SK-N-SH (cell line): ENCODE data around the gene RAD54L2. TPM values are rescaled to one million over a fixed set of nuclear protein-coding genes. Genes with fewer than 3 reads are reported as not detected.

Experiments
- CTCF ChIA-PET: fragments of 300-600, 350-600 bp; formaldehyde crosslinking; extraction: SDS; loops from one replicate; lab custom pipeline; 2021; lab: Yijun Ruan, JAX
- POLR2A ChIA-PET: fragments of 350-600 bp; sonication (Branson Sonifier 250); formaldehyde crosslinking; extraction: SDS; loops from one replicate; lab custom pipeline; 2020; ENCODE audit warnings: antibody characterized with exemption, inconsistent platforms; lab: Yijun Ruan, JAX
- DNase-seq: peaks from one replicate; pipeline ENCODE4 v3.0.0; 2012
- H2AFZ ChIP-seq: fragments of 200-600 bp; sonication (generic); 2 replicates; pipeline ENCODE4 v1.8.1; 2016; ENCODE audit warnings: antibody characterized with exemption, mild to moderate bottlenecking, low read depth
- H3F3A ChIP-seq: fragments of 200-600 bp; sonication (generic); replicated peaks from 2 replicates; pipeline ENCODE3; 2016; ENCODE audit warnings: antibody characterized with exemption, mild to moderate bottlenecking; ENCODE audit not compliant: insufficient read depth
- H3K27ac ChIP-seq, 2 experiments: fragments of 200-500 bp in 1 of 2; fragments of 200-600 bp in 1 of 2; sonication (Bioruptor generic) in 1 of 2; sonication (generic), shearing (Covaris generic) in 1 of 2; 2 replicates each; pipeline versions ENCODE4 v1.5.1 to v1.6.1; 2014 to 2016; ENCODE audit warnings: low read depth in 2 of 2, inconsistent platforms in 1 of 2, low read length in 1 of 2, mild to moderate bottlenecking in 1 of 2, mixed read lengths in 1 of 2
- H3K27me3 ChIP-seq: fragments of 200-600 bp; sonication (generic), shearing (Covaris generic); 2 replicates; pipeline ENCODE4 v1.6.1; 2016; ENCODE audit warnings: mixed run types; ENCODE audit not compliant: insufficient read depth
- H3K36me3 ChIP-seq, 2 experiments: fragments of 200-500 bp in 1 of 2; fragments of 200-600 bp in 1 of 2; sonication (Bioruptor generic) in 1 of 2; sonication (generic) in 1 of 2; replicated peaks in 1 of 2; 2 replicates each; pipeline versions ENCODE3 to v1.5.1; 2014 to 2016; ENCODE audit warnings: low read length in 1 of 2, mild to moderate bottlenecking in 1 of 2; ENCODE audit not compliant: insufficient read depth in 2 of 2, control insufficient read depth in 1 of 2
- H3K4me1 ChIP-seq, 2 experiments: fragments of 200-500 bp in 1 of 2; fragments of 200-600 bp in 1 of 2; sonication (Bioruptor generic) in 1 of 2; sonication (generic), shearing (Covaris generic) in 1 of 2; 2 replicates each; pipeline versions ENCODE4 v1.5.1 to v1.6.1; 2014 to 2016; ENCODE audit warnings: low read depth in 1 of 2, low read length in 1 of 2, mixed run types in 1 of 2; ENCODE audit not compliant: insufficient read depth in 2 of 2, control insufficient read depth in 1 of 2
- H3K4me2 ChIP-seq: fragments of 200-600 bp; sonication (generic), shearing (Covaris generic); 2 replicates; pipeline ENCODE4 v1.6.1; 2017; ENCODE audit warnings: mixed run types
- H3K4me3 ChIP-seq, 2 experiments: fragments of 200-500 bp in 1 of 2; fragments of 200-600 bp in 1 of 2; sonication (Bioruptor generic) in 1 of 2; sonication (generic), shearing (Covaris generic) in 1 of 2; 2 replicates each; pipeline versions ENCODE4 v1.5.1 to v1.8.1; 2014 to 2016; ENCODE audit warnings: low read depth in 2 of 2, inconsistent platforms in 1 of 2, low read length in 1 of 2, mild to moderate bottlenecking in 1 of 2, mixed read lengths in 1 of 2, moderate library complexity in 1 of 2
- H3K79me2 ChIP-seq: fragments of 200-600 bp; sonication (generic); 2 replicates; pipeline ENCODE4 v1.8.1; 2017; ENCODE audit warnings: mild to moderate bottlenecking; ENCODE audit not compliant: insufficient read depth
- H3K9ac ChIP-seq: fragments of 200-600 bp; sonication (generic); 2 replicates; pipeline ENCODE4 v1.6.1; 2017; ENCODE audit warnings: mixed run types
- H3K9me2 ChIP-seq: fragments of 200-600 bp; sonication (generic); 2 replicates; pipeline ENCODE4 v1.6.1; 2017; ENCODE audit warnings: mixed run types
- H3K9me3 ChIP-seq: fragments of 200-600 bp; sonication (generic); 2 replicates; pipeline ENCODE4 v1.6.1; 2017; ENCODE audit warnings: mixed run types, mild to moderate bottlenecking, moderate library complexity
- H4K20me1 ChIP-seq: fragments of 200-600 bp; sonication (generic); 2 replicates; pipeline ENCODE4 v1.6.1; 2017; ENCODE audit warnings: mild to moderate bottlenecking, mixed run types; ENCODE audit not compliant: insufficient read depth
- CHD2 ChIP-seq: fragments of 150-350 bp; IDR thresholded peaks from 2 replicates; pipeline ENCODE4 v1.6.1; 2018; ENCODE audit warnings: low read length; ENCODE audit not compliant: partially characterized antibody
- EP300 ChIP-seq, 2 experiments: IDR thresholded peaks; 2 replicates each; pipeline versions ENCODE4 v1.4.0 to v1.6.1; 2012; ENCODE audit warnings: borderline replicate concordance in 1 of 2, low read depth in 1 of 2, low read length in 1 of 2
- EZH2phosphoT487 ChIP-seq: fragments of 200-600 bp; sonication (generic); IDR thresholded peaks from 2 replicates; pipeline ENCODE4 v1.6.1; 2017; ENCODE audit warnings: low read depth, mixed run types, mild to moderate bottlenecking, antibody characterized with exemption, moderate library complexity, borderline replicate concordance
- FOSL2 ChIP-seq: IDR thresholded peaks from 2 replicates; pipeline ENCODE4 v1.4.0; 2012; ENCODE audit warnings: low read depth, mild to moderate bottlenecking, moderate library complexity, borderline replicate concordance
- FOXJ3 ChIP-seq: sonication (generic); formaldehyde crosslinking; IDR thresholded peaks from 2 replicates; pipeline ENCODE4 v1.5.1; 2020; ENCODE audit warnings: mild to moderate bottlenecking, missing genetic modification reagents
- FOXM1 ChIP-seq: IDR thresholded peaks from 2 replicates; pipeline ENCODE4 v1.4.0; 2012; ENCODE audit warnings: low read depth, mild to moderate bottlenecking
- GABPA ChIP-seq: IDR thresholded peaks from 2 replicates; pipeline ENCODE4 v1.4.0; 2012; ENCODE audit warnings: low read depth, mild to moderate bottlenecking
- JUND ChIP-seq: IDR thresholded peaks from 2 replicates; pipeline ENCODE4 v1.4.0; 2012
- MEF2A ChIP-seq: IDR thresholded peaks from 2 replicates; pipeline ENCODE4 v1.4.0; 2012; ENCODE audit warnings: low read depth, borderline replicate concordance
- RAD21 ChIP-seq: IDR thresholded peaks from 2 replicates; pipeline ENCODE4 v1.6.1; 2012; ENCODE audit warnings: mild to moderate bottlenecking, low read length
- RXRA ChIP-seq: IDR thresholded peaks from 2 replicates; pipeline ENCODE4 v1.4.0; 2012; ENCODE audit warnings: low read depth, mild to moderate bottlenecking, borderline replicate concordance
- SMC3 ChIP-seq: IDR thresholded peaks from 2 replicates; pipeline ENCODE4 v1.6.1; 2012; ENCODE audit warnings: low read depth, low read length, improper control_type of control experiment
- TAF1 ChIP-seq: IDR thresholded peaks from 2 replicates; pipeline ENCODE4 v1.6.1; 2012; ENCODE audit warnings: low read depth, mild to moderate bottlenecking, low read length, moderate library complexity, borderline replicate concordance
- TCF12 ChIP-seq: IDR thresholded peaks from 2 replicates; pipeline ENCODE4 v1.4.0; 2012
- YY1 ChIP-seq: IDR thresholded peaks from 2 replicates; pipeline ENCODE4 v1.4.0; 2012; ENCODE audit warnings: low read depth, mild to moderate bottlenecking
- WGBS: methylation state at CpG from one replicate; pipeline ENCODE4 v1.1.6; 2017; ENCODE audit warnings: low lambda C conversion rate; 5-methylcytosine and 5-hydroxymethylcytosine counted together
- polyA plus RNA-seq, 3 experiments: library from polyadenylated mRNA; depleted of rRNA; stranded (reverse); fragments of >200 nt; gene quantifications; 2 replicates each; pipeline ENCODE4 v1.2.3, GENCODE V29; 2012
- TF ChIP-seq, protein P1 (sequence below): fragments of 200-600 bp; sonication (generic); IDR thresholded peaks from 2 replicates; pipeline ENCODE4 v1.6.1; 2017; ENCODE audit warnings: antibody characterized with exemption, mild to moderate bottlenecking, moderate library complexity
- TF ChIP-seq, protein P2 (sequence below): IDR thresholded peaks from 2 replicates; pipeline ENCODE4; 2012
- TF ChIP-seq, protein P3 (sequence below): fragments of 150-350 bp; IDR thresholded peaks from 2 replicates; pipeline ENCODE4 v1.6.1; 2016; ENCODE audit warnings: mild to moderate bottlenecking, low read depth, low read length
- TF ChIP-seq, protein P4 (sequence below): IDR thresholded peaks from 2 replicates; pipeline ENCODE4 v1.6.1; 2012; ENCODE audit warnings: mild to moderate bottlenecking, low read depth, low read length, moderate library complexity

Gene RAD54L2
- polyA plus RNA-seq, 1 of the 3 experiments (the other 2 are of a cell fraction), result 3.6 TPM

DNA sequence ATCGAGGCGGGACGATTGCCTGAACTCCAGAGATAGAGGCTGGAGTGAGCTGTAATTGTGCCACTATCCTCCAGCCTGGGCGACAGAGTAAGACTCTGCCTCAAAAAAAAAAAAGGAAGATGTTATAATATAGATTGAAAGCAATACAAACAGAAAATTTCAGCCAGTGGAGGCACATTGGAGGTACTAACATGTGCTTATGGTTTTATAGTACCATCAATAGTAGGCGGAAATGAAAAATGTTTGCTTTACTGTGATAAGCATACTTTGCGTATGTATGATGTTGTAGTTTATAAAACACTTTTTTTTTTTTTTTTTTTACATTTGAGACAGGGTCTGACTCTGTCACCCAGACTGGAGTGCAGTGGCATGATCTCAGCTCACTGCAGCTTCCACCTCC is 8.8 kb downstream of the RAD54L2 start:
- 94% methylated on average over 6 of the region's 6 CpGs for WGBS
- no peaks in the 10 kb centered on the region for H3K9me2 ChIP-seq
- POLR2A ChIA-PET, result interaction anchor here (1.4 kb wide), 1 partner anchor 9 kb away, joined by 10 read pairs; the partner anchor contains the start of gene RAD54L2
- peaks cover 5 to 9% of the 10 kb centered on the region in 2 experiments for H3K36me3 ChIP-seq
- no peak overlapping the region for H3K27ac ChIP-seq
- H3K9ac ChIP-seq, result no peak overlapping the region
- H3K4me1 ChIP-seq, result no peaks in the 10 kb centered on the region
- no peak for DNase-seq
- H3F3A ChIP-seq, result no peaks in the 10 kb centered on the region
- no peak overlapping the region for H3K4me2 ChIP-seq
- no peak overlapping the region for H3K4me3 ChIP-seq
- no peaks in the 10 kb centered on the region for H4K20me1 ChIP-seq
- TF ChIP-seq, protein P1, sequence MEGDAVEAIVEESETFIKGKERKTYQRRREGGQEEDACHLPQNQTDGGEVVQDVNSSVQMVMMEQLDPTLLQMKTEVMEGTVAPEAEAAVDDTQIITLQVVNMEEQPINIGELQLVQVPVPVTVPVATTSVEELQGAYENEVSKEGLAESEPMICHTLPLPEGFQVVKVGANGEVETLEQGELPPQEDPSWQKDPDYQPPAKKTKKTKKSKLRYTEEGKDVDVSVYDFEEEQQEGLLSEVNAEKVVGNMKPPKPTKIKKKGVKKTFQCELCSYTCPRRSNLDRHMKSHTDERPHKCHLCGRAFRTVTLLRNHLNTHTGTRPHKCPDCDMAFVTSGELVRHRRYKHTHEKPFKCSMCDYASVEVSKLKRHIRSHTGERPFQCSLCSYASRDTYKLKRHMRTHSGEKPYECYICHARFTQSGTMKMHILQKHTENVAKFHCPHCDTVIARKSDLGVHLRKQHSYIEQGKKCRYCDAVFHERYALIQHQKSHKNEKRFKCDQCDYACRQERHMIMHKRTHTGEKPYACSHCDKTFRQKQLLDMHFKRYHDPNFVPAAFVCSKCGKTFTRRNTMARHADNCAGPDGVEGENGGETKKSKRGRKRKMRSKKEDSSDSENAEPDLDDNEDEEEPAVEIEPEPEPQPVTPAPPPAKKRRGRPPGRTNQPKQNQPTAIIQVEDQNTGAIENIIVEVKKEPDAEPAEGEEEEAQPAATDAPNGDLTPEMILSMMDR, result no peak
- TF ChIP-seq EP300 (IDR thresholded peaks at IDR 0.05; ENCODE audit: borderline replicate concordance in 1 of 2, low read depth in 1 of 2, low read length in 1 of 2) (no peak), TCF12 (no peak), FOXM1 (no peak), FOXJ3 (CRISPR knock-in tag) (no peak), SMC3 (no peak), RXRA (no peak), RAD21 (no peak), MEF2A (no peak), GABPA (no peak), FOSL2 (no peak), YY1 (no peak), EZH2phosphoT487 (no peak), CHD2 (no peak), TAF1 (no peak), JUND (no peak)
- TF ChIP-seq, protein P2, sequence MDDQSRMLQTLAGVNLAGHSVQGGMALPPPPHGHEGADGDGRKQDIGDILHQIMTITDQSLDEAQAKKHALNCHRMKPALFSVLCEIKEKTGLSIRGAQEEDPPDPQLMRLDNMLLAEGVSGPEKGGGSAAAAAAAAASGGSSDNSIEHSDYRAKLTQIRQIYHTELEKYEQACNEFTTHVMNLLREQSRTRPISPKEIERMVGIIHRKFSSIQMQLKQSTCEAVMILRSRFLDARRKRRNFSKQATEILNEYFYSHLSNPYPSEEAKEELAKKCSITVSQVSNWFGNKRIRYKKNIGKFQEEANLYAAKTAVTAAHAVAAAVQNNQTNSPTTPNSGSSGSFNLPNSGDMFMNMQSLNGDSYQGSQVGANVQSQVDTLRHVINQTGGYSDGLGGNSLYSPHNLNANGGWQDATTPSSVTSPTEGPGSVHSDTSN, result no peak
- TF ChIP-seq, protein P3, sequence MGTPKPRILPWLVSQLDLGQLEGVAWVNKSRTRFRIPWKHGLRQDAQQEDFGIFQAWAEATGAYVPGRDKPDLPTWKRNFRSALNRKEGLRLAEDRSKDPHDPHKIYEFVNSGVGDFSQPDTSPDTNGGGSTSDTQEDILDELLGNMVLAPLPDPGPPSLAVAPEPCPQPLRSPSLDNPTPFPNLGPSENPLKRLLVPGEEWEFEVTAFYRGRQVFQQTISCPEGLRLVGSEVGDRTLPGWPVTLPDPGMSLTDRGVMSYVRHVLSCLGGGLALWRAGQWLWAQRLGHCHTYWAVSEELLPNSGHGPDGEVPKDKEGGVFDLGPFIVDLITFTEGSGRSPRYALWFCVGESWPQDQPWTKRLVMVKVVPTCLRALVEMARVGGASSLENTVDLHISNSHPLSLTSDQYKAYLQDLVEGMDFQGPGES, result no peak
- TF ChIP-seq, protein P4, sequence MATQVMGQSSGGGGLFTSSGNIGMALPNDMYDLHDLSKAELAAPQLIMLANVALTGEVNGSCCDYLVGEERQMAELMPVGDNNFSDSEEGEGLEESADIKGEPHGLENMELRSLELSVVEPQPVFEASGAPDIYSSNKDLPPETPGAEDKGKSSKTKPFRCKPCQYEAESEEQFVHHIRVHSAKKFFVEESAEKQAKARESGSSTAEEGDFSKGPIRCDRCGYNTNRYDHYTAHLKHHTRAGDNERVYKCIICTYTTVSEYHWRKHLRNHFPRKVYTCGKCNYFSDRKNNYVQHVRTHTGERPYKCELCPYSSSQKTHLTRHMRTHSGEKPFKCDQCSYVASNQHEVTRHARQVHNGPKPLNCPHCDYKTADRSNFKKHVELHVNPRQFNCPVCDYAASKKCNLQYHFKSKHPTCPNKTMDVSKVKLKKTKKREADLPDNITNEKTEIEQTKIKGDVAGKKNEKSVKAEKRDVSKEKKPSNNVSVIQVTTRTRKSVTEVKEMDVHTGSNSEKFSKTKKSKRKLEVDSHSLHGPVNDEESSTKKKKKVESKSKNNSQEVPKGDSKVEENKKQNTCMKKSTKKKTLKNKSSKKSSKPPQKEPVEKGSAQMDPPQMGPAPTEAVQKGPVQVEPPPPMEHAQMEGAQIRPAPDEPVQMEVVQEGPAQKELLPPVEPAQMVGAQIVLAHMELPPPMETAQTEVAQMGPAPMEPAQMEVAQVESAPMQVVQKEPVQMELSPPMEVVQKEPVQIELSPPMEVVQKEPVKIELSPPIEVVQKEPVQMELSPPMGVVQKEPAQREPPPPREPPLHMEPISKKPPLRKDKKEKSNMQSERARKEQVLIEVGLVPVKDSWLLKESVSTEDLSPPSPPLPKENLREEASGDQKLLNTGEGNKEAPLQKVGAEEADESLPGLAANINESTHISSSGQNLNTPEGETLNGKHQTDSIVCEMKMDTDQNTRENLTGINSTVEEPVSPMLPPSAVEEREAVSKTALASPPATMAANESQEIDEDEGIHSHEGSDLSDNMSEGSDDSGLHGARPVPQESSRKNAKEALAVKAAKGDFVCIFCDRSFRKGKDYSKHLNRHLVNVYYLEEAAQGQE, result no peak
- TF ChIP-seq, all 33 proteins: peak for 0
- H2AFZ ChIP-seq, result no peak overlapping the region
- CTCF ChIA-PET, result interaction anchor here (1.0 to 1.1 kb wide), 2 partner anchors 9 to 45 kb away, joined by 3 read pairs; partner anchors contain the start of gene RAD54L2
- H3K27me3 ChIP-seq, result no peaks in the 10 kb centered on the region
- no peaks in the 10 kb centered on the region for H3K9me3 ChIP-seq
- peaks cover 87% of the 10 kb centered on the region for H3K79me2 ChIP-seq
